GM12891 (cell line): Measurements from ENCODE around the gene GGT7.
A peak's percentile ranks its signal among the peaks of the same experiment; 100 is the strongest.

ENCODE experiments used
- DNase-seq: peaks from one replicate; pipeline ENCODE4 v3.0.0; 2011; ENCODE audit warnings: low spot score; ENCODE audit not compliant: insufficient read length
- FAIRE-seq: peaks from 2 replicates; lab custom pipeline; 2011; peaks lifted over from hg19 to GRCh38; lab: Jason Lieb, UNC
- PAX5 ChIP-seq: IDR thresholded peaks from 2 replicates; pipeline ENCODE4 v1.6.1; 2011; ENCODE audit warnings: low read length, moderate library complexity, mild to moderate bottlenecking; ENCODE audit not compliant: insufficient read depth, severe bottlenecking
- POLR2A ChIP-seq: IDR thresholded peaks from 2 replicates; pipeline ENCODE4 v1.6.1; 2011; ENCODE audit warnings: low read depth, low read length, control low read depth
- POLR2AphosphoS5 ChIP-seq: IDR thresholded peaks from 2 replicates; pipeline ENCODE4 v1.6.1; 2011; ENCODE audit warnings: low read depth, low read length, control low read depth
- POU2F2 ChIP-seq: IDR thresholded peaks from 2 replicates; pipeline ENCODE4 v1.6.1; 2011; ENCODE audit warnings: low read depth, mild to moderate bottlenecking, control low read depth, low read length, moderate library complexity
- SPI1 ChIP-seq: IDR thresholded peaks from 2 replicates; pipeline ENCODE4 v1.6.1; 2011; ENCODE audit warnings: low read depth, low read length, control low read depth
- TAF1 ChIP-seq: IDR thresholded peaks from 2 replicates; pipeline ENCODE4 v1.6.1; 2011; ENCODE audit warnings: low read depth, low read length, control low read depth

The GGT7 gene

GRCh38 chr20:34798328-34798727 is 74.3 kb downstream of the GGT7 start:
- FAIRE-seq (no peak), DNase-seq (no peak)
- TF ChIP-seq POU2F2, result no peak
- TF ChIP-seq POLR2A, result no peak
- TF ChIP-seq TAF1, result no peak
- TF ChIP-seq PAX5, result no peak
- no peak for TF ChIP-seq SPI1
- no peak for TF ChIP-seq POLR2AphosphoS5

DNA sequence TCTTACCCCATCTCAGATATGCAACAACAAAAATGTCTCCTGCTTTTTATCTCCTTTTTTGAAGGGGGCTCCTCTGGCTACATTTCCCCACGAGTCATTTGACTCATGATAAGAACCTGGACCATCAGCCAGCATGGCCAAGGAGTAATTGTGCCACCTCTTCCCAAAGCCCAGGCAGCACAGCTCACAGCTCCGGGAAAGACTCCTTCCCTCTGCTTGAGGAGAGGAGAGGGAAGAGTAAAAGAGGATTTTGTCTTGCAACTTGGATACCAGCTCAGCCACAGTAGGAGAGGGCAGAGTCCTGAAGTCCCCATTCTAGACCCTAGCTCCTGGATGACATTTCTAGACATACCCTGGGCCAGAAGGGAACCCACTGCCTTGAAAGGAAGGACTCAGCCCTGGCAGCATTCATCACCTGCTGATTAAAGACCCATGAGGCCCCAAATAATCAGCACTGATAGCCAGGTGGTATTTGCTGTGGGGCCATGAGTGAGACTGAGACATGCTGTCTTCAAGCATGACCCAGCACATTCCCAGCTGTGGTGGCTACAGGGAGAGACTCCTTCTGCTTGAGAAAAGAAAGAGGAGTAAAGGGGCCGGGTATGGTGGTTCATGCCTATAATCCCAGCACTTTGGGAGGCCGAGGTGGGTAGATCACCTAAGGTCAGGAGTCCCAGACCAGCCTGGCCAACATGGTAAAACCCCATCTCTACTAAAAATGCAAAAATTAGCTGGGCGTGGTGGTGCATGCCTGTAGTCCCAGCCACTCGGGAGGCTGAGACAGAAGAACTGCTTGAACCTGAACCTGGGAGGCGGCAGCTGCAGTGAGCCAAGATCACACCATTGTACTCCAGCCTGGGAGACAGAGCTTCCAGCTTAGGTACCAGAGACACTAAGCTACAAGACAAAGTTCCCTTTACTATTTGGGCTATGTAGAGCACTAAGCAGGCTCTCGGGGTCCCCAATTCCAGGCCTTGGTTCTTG is 75.4 kb downstream of the GGT7 start:
- TF ChIP-seq POU2F2 (no peak), POLR2A (no peak), SPI1 (no peak), TAF1 (no peak), PAX5 (no peak), POLR2AphosphoS5 (no peak)
- DNase-seq (no peak), FAIRE-seq (peak; percentile 23)
